IPS-20b (cell line): ENCODE results near the gene NANOS1.
"Not testable (repeated sequence)": the region's sequence is repeated elsewhere in the genome, so short reads cannot be mapped to it uniquely, and the experiment has no call there.

Experiments
- H3K27ac ChIP-seq: one replicate; pipeline ENCODE4 v1.5.1; 2013; ENCODE audit warnings: low read length
- H3K27me3 ChIP-seq: 2 replicates; pipeline ENCODE4 v1.6.1; 2013; ENCODE audit warnings: mild to moderate bottlenecking, low read length, inconsistent platforms; ENCODE audit not compliant: insufficient read depth
- H3K36me3 ChIP-seq: 2 replicates; pipeline ENCODE4 v1.6.1; 2013; ENCODE audit warnings: low read depth, mild to moderate bottlenecking, inconsistent platforms, low read length, moderate library complexity; ENCODE audit not compliant: insufficient read depth
- H3K4me1 ChIP-seq: 2 replicates; pipeline ENCODE4 v1.6.1; 2013; ENCODE audit warnings: mild to moderate bottlenecking, control low read depth, inconsistent platforms, low read length, moderate library complexity; ENCODE audit not compliant: insufficient read depth
- H3K4me3 ChIP-seq: 2 replicates; pipeline ENCODE4 v1.5.1; 2013; ENCODE audit warnings: mild to moderate bottlenecking, low read length, inconsistent platforms
- H3K9ac ChIP-seq: 2 replicates; pipeline ENCODE4 v1.6.1; 2013; ENCODE audit warnings: low read depth, mild to moderate bottlenecking, inconsistent platforms, low read length, moderate library complexity
- H3K9me3 ChIP-seq: 2 replicates; pipeline ENCODE4 v1.6.1; 2013; ENCODE audit warnings: mild to moderate bottlenecking, low read depth, low read length, inconsistent platforms; ENCODE audit not compliant: insufficient read depth

The NANOS1 gene

DNA sequence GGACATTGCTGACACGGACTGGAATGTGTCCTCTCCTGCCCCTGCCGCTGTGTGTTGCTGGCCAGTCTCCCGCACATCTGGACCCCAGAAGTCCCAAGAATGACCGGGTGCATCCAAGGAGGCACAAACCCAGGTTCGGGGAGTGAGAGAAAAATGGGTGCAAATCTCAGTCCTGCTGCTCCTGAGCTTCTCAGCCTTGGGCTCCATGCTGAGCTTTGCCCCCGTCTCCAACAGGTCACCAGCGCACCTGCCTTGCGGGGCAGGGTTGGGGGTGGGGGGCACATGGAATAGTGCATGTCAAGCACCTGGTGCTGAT lies 6.0 kb upstream of the NANOS1 start:
- Histone ChIP-seq H3K9me3 (no peaks in the 10 kb centered on the region), H3K36me3 (no peaks in the 10 kb centered on the region), H3K9ac (no peak overlapping the region), H3K4me3 (no peak overlapping the region), H3K27ac (no peak overlapping the region), H3K4me1 (peaks cover 12% of the 10 kb centered on the region), H3K27me3 (no peaks in the 10 kb centered on the region)

- no peak overlapping the region for H3K27ac ChIP-seq
- peaks cover 12% of the 10 kb centered on the region for H3K4me1 ChIP-seq
- no peak overlapping the region for H3K9ac ChIP-seq
- no peaks in the 10 kb centered on the region for H3K27me3 ChIP-seq
- H3K4me3 ChIP-seq = no peak overlapping the region
- H3K9me3 ChIP-seq = no peaks in the 10 kb centered on the region
- H3K36me3 ChIP-seq = no peaks in the 10 kb centered on the region
These were observed 4.6 kb upstream of the NANOS1 start for GRCh38 chr10:119024882-119025281.

GRCh38 chr10:119025336-119025735 lies 4.2 kb upstream of the NANOS1 start:
- no peaks in the 10 kb centered on the region for H3K27me3 ChIP-seq

GRCh38 chr10:119025776-119026175 lies 3.7 kb upstream of the NANOS1 start:
- Histone ChIP-seq H3K27me3 (no peaks in the 10 kb centered on the region), H3K4me1 (peaks cover 12% of the 10 kb centered on the region), H3K9ac (no peak overlapping the region), H3K27ac (no peak overlapping the region), H3K4me3 (no peak overlapping the region), H3K9me3 (no peaks in the 10 kb centered on the region), H3K36me3 (no peaks in the 10 kb centered on the region)

More at GRCh38 chr10:119025336-119025735, 4.2 kb upstream of the NANOS1 start:
- Histone ChIP-seq H3K9me3 (no peaks in the 10 kb centered on the region), H3K4me3 (no peak overlapping the region), H3K27ac (no peak overlapping the region), H3K9ac (no peak overlapping the region), H3K36me3 (no peaks in the 10 kb centered on the region), H3K4me1 (peaks cover 12% of the 10 kb centered on the region)

GRCh38 chr10:119026301-119027110 lies 3.0 kb upstream of the NANOS1 start:
- H3K9me3 ChIP-seq = no peaks in the 10 kb centered on the region
- H3K27ac ChIP-seq = no peak overlapping the region
- no peak overlapping the region for H3K4me3 ChIP-seq
- H3K9ac ChIP-seq = no peak overlapping the region
- no peaks in the 10 kb centered on the region for H3K36me3 ChIP-seq
- H3K27me3 ChIP-seq = no peaks in the 10 kb centered on the region
- H3K4me1 ChIP-seq = peaks cover 15% of the 10 kb centered on the region

GRCh38 chr10:119028445-119028899 lies 1.0 kb upstream of the NANOS1 start:
- Histone ChIP-seq H3K36me3 (peaks cover 14% of the 10 kb centered on the region), H3K9ac (peak overlapping the region; percentile 7; the same call in 1 of the 2 replicates), H3K4me3 (peak overlapping the region; percentile 60)
- not testable (repeated sequence) for H3K9me3 ChIP-seq, H3K27me3 ChIP-seq, H3K4me1 ChIP-seq, H3K27ac ChIP-seq

GRCh38 chr10:119028900-119029612 lies 458 bp upstream of the NANOS1 start:
- no peaks in the 10 kb centered on the region for H3K9me3 ChIP-seq
- H3K4me1 ChIP-seq = peaks cover 3% of the 10 kb centered on the region; the same call in 1 of the 2 replicates
- H3K36me3 ChIP-seq = peaks cover 20% of the 10 kb centered on the region
- H3K9ac ChIP-seq = peak overlapping the region; percentile 7; the same call in 1 of the 2 replicates
- H3K4me3 ChIP-seq = peak overlapping the region; percentile 60
- no peaks in the 10 kb centered on the region for H3K27me3 ChIP-seq
- no peak overlapping the region for H3K27ac ChIP-seq

DNA sequence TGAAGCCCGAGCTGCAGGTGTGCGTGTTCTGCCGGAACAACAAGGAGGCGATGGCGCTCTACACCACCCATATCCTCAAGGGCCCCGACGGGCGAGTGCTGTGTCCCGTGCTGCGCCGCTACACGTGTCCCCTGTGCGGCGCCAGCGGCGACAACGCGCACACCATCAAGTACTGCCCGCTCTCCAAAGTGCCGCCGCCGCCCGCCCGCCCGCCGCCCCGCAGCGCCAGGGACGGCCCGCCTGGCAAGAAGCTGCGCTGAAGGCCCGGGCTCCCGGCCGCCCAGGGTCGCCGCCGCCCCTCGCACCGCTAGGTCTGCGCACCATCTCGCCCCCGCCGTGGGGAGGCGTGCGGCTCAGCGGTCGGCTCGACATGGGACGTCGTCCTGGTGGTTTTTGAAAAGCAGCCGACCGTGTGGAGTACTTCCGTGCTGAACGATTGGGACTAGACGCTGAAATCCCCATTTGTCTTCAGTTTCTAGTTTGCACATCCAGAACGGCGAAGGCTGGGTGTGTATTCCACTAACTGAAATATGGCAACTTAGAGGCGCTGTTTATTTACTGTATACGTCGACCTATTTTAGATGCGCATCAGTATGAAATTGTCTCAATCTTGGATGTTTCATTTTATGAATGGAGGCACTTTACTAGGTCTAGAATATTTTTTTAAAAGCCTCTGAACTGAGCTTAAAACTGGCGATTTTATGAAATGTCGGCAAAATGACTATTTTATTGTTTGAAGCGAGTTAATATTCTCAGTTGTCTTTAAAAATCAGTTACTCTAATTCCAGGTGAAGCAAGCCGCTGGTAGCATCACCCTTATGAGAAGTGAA lies 1.1 kb downstream of the NANOS1 start:
- peak overlapping the region; percentile 69 for H3K4me3 ChIP-seq
- no peak overlapping the region; the same call in 1 of the 2 replicates for H3K9ac ChIP-seq
- H3K36me3 ChIP-seq = peaks cover 31% of the 10 kb centered on the region
- H3K4me1 ChIP-seq = peaks cover 3% of the 10 kb centered on the region; the same call in 1 of the 2 replicates
- H3K9me3 ChIP-seq = no peaks in the 10 kb centered on the region
- H3K27ac ChIP-seq = no peak overlapping the region
- H3K27me3 ChIP-seq = no peaks in the 10 kb centered on the region

DNA sequence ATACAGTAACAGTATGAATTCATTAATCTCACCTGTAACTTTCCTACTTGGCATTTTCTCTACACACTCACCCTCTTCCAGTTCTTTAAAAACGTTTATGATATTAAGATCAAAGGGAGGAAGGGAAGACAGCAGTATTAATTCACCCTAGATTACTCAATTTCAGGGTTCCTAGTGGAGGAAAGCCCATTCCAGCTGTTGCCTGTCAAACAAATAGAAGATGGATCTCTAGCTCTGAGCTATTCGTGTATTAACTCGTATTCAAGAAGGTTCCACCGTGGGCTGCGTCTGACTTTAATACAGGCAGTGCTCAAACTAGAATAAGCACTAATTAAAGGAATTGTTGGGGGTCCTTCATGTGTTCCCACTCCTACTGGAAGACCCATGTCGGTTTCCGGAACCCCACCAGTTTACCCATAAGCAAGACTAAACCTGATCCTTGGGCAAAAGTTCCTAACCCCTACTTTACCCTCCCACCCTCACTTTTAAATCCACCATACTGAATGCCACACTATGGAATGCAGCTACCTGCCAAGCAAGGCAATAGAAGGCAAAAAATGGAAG lies 2.1 kb downstream of the NANOS1 start:
- Histone ChIP-seq H3K27ac (no peak overlapping the region), H3K9ac (no peak overlapping the region; the same call in 1 of the 2 replicates), H3K4me1 (peaks cover 3% of the 10 kb centered on the region; the same call in 1 of the 2 replicates), H3K27me3 (no peaks in the 10 kb centered on the region), H3K9me3 (no peaks in the 10 kb centered on the region), H3K36me3 (peaks cover 41% of the 10 kb centered on the region), H3K4me3 (peak overlapping the region; percentile 69)

GRCh38 chr10:119039161-119039560 lies 9.6 kb downstream of the NANOS1 start:
- no peaks in the 10 kb centered on the region for H3K9me3 ChIP-seq
- no peaks in the 10 kb centered on the region for H3K27me3 ChIP-seq
- H3K36me3 ChIP-seq = peaks cover 95% of the 10 kb centered on the region
- H3K4me1 ChIP-seq = no peaks in the 10 kb centered on the region
- H3K27ac ChIP-seq = no peak overlapping the region
- no peak overlapping the region for H3K9ac ChIP-seq
- H3K4me3 ChIP-seq = no peak overlapping the region

GRCh38 chr10:119041326-119041725 lies 11.8 kb downstream of the NANOS1 start:
- Histone ChIP-seq H3K9me3 (no peaks in the 10 kb centered on the region), H3K4me3 (no peak overlapping the region)

More at GRCh38 chr10:119041326-119041725, 11.8 kb downstream of the NANOS1 start:
- Histone ChIP-seq H3K36me3 (peaks cover 100% of the 10 kb centered on the region), H3K27ac (no peak overlapping the region), H3K4me1 (no peaks in the 10 kb centered on the region), H3K27me3 (no peaks in the 10 kb centered on the region), H3K9ac (no peak overlapping the region)
